GM18861 (cell line): ENCODE measurements around the gene PWWP2B.
"Not testable (repeated sequence)": the region's sequence is repeated elsewhere in the genome, so short reads cannot be mapped to it uniquely, and the experiment has no call there.

ENCODE experiments used
- ATAC-seq: cut with Tn5 transposase; IDR thresholded peaks from one replicate; pipeline ENCODE4 v1.9.1; 2021; ENCODE audit not compliant: unreplicated experiment

PWWP2B gene

GRCh38 chr10:132379026-132379425, 18.0 kb upstream of the PWWP2B start:
- ATAC-seq, result not testable (repeated sequence)

- ATAC-seq, result not testable (repeated sequence)
These were observed 16.0 kb upstream of the PWWP2B start for GRCh38 chr10:132380986-132381385.

GRCh38 chr10:132381741-132382140, 15.3 kb upstream of the PWWP2B start:
- ATAC-seq, result no peak

GRCh38 chr10:132382231-132382922, 14.6 kb upstream of the PWWP2B start:
- no peak for ATAC-seq

GRCh38 chr10:132383101-132383500, 13.9 kb upstream of the PWWP2B start:
- ATAC-seq, result no peak

GRCh38 chr10:132383751-132384196, 13.2 kb upstream of the PWWP2B start:
- ATAC-seq, result no peak

GRCh38 chr10:132384618-132385388, 12.2 kb upstream of the PWWP2B start:
- ATAC-seq, result no peak

GRCh38 chr10:132385389-132385667, 11.7 kb upstream of the PWWP2B start:
- ATAC-seq, result no peak

- ATAC-seq, result no peak
These were observed 11.1 kb upstream of the PWWP2B start for GRCh38 chr10:132385721-132386418.

- no peak for ATAC-seq
These were observed 10.6 kb upstream of the PWWP2B start for GRCh38 chr10:132386419-132386831.

GRCh38 chr10:132386896-132387295, 10.1 kb upstream of the PWWP2B start:
- ATAC-seq, result not testable (repeated sequence)

GRCh38 chr10:132387764-132388210, 9.2 kb upstream of the PWWP2B start:
- peak; percentile 46 for ATAC-seq

- ATAC-seq, result no peak
These were observed 8.0 kb upstream of the PWWP2B start for GRCh38 chr10:132388891-132389432.

- ATAC-seq, result no peak
These were observed 7.4 kb upstream of the PWWP2B start for GRCh38 chr10:132389433-132390169.

- ATAC-seq, result no peak
These were observed 6.7 kb upstream of the PWWP2B start for GRCh38 chr10:132390170-132390920.

GRCh38 chr10:132390921-132391675, 5.9 kb upstream of the PWWP2B start:
- ATAC-seq, result no peak

GRCh38 chr10:132391676-132392020, 5.4 kb upstream of the PWWP2B start:
- ATAC-seq, result no peak

GRCh38 chr10:132392184-132392800, 4.7 kb upstream of the PWWP2B start:
- no peak for ATAC-seq
